A549 (cell line): ENCODE measurements around the gene OPCML. TPM values are rescaled to one million over a fixed set of nuclear protein-coding genes. Genes with fewer than 3 reads are reported as not detected.

Experiments
- ATAC-seq, 2 experiments: fragments of 200-7000 bp in 1 of 2; fragments of >200 bp in 1 of 2; cut with Nextera tagmentation in 1 of 2; cut with Tn5 transposase in 1 of 2; 3 replicates each; pipeline versions ENCODE4 v1.8.0 to v1.9.1; 2018 to 2020; ENCODE audit warnings: mild to moderate bottlenecking in 1 of 2, moderate library complexity in 1 of 2
- CTCF ChIA-PET: fragments of 300-600 bp; sonication (Branson Sonifier 250); formaldehyde crosslinking; extraction: SDS; loops from one replicate; lab custom pipeline; 2021; ENCODE audit warnings: antibody characterized with exemption, inconsistent platforms; lab: Yijun Ruan, JAX
- POLR2A ChIA-PET: fragments of 350-600 bp; formaldehyde crosslinking; extraction: SDS; loops from one replicate; lab custom pipeline; 2021; ENCODE audit warnings: antibody characterized with exemption, inconsistent platforms; lab: Yijun Ruan, JAX
- DNase-seq, 2 experiments: peaks; one replicate each; pipeline versions ENCODE4 v3.0.0 to v3.0.0-alpha.2; 2011 to 2016; ENCODE audit warnings: low read depth in 1 of 2, low spot score in 1 of 2
- FAIRE-seq: peaks from 2 replicates; lab custom pipeline; 2011; peaks lifted over from hg19 to GRCh38; lab: Jason Lieb, UNC
- H3K27ac ChIP-seq, 2 experiments: fragments of >200 bp; sonication (Bioruptor Twin); formaldehyde crosslinking; 3 replicates each; pipeline ENCODE4 v1.5.1; 2016 to 2017
- H3K4me1 ChIP-seq: fragments of >200 bp; sonication (Bioruptor Twin); formaldehyde crosslinking; 3 replicates; pipeline ENCODE4 v1.6.1; 2016
- H3K4me2 ChIP-seq: fragments of >200 bp; sonication (Bioruptor Twin); formaldehyde crosslinking; 3 replicates; pipeline ENCODE4 v1.6.1; 2016
- H3K4me3 ChIP-seq: fragments of >200 bp; sonication (Bioruptor Twin); formaldehyde crosslinking; 3 replicates; pipeline ENCODE4 v1.5.1; 2016
- H3K9me3 ChIP-seq: fragments of >200 bp; sonication (Bioruptor Twin); formaldehyde crosslinking; 3 replicates; pipeline ENCODE4 v1.6.1; 2016
- CBX8 ChIP-seq: fragments of 200-600 bp; sonication (generic); IDR thresholded peaks from 2 replicates; pipeline ENCODE4 v1.6.1; 2016
- EHMT2 ChIP-seq: fragments of 200-600 bp; sonication (generic); IDR thresholded peaks from 2 replicates; pipeline ENCODE4 v1.6.1; 2016; ENCODE audit warnings: antibody characterized with exemption, low read depth, mild to moderate bottlenecking, moderate library complexity
- EP300 ChIP-seq, 2 experiments: fragments of >200 bp; sonication (Bioruptor Twin); formaldehyde crosslinking; IDR thresholded peaks; 2 replicates in 1 of 2; 3 replicates in 1 of 2; pipeline ENCODE4 v1.6.1; 2016 to 2017
- ESRRA ChIP-seq: fragments of 150-350 bp; IDR thresholded peaks from 2 replicates; pipeline ENCODE4 v1.6.1; 2014; ENCODE audit warnings: mild to moderate bottlenecking, low read length, borderline replicate concordance
- FOSB ChIP-seq: fragments of 250-450 bp; sonication (Bioruptor Pico); IDR thresholded peaks from 2 replicates; pipeline ENCODE4 v1.5.0; 2020; ENCODE audit warnings: mild to moderate bottlenecking, moderate library complexity
- HDAC2 ChIP-seq: fragments of 200-600 bp; sonication (generic); IDR thresholded peaks from 2 replicates; pipeline ENCODE4 v1.6.1; 2016
- HEYL ChIP-seq: fragments of 250-450 bp; sonication (Bioruptor Pico); IDR thresholded peaks from 2 replicates; pipeline ENCODE4 v1.8.0; 2021; ENCODE audit warnings: mild to moderate bottlenecking, moderate library complexity
- HOXA7 ChIP-seq: fragments of 250-450 bp; sonication (Bioruptor Pico); IDR thresholded peaks from 2 replicates; pipeline ENCODE4 v1.5.0; 2020; ENCODE audit warnings: mild to moderate bottlenecking, moderate library complexity
- HOXB13 ChIP-seq: fragments of 250-450 bp; sonication (Bioruptor Pico); IDR thresholded peaks from 2 replicates; pipeline ENCODE4 v1.5.0; 2020; ENCODE audit warnings: low read depth, mild to moderate bottlenecking, moderate library complexity
- HOXB5 ChIP-seq: fragments of 250-450 bp; sonication (Bioruptor Pico); IDR thresholded peaks from 2 replicates; pipeline ENCODE4 v1.5.0; 2020; ENCODE audit warnings: mild to moderate bottlenecking, moderate library complexity
- JUNB ChIP-seq: fragments of >200 bp; sonication (Bioruptor Twin); formaldehyde crosslinking; IDR thresholded peaks from 2 replicates; pipeline ENCODE4 v1.6.1; 2016
- NPAS2 ChIP-seq: fragments of 250-450 bp; sonication (Bioruptor Pico); IDR thresholded peaks from 2 replicates; pipeline ENCODE4 v1.8.0; 2022; ENCODE audit warnings: mild to moderate bottlenecking, moderate library complexity, borderline replicate concordance
- PHF8 ChIP-seq: fragments of 200-600 bp; sonication (generic); IDR thresholded peaks from 2 replicates; pipeline ENCODE4 v1.6.1; 2016; ENCODE audit warnings: low read depth, mild to moderate bottlenecking, antibody characterized with exemption, moderate library complexity, borderline replicate concordance
- POLR2AphosphoS2 ChIP-seq: conservative IDR thresholded peaks from 2 replicates; pipeline ENCODE4 v1.6.1; 2012; ENCODE audit warnings: low read length, improper control_type of control experiment, inconsistent platforms
- RARB ChIP-seq: fragments of 250-450 bp; sonication (Bioruptor Pico); IDR thresholded peaks from 2 replicates; pipeline ENCODE4 v1.8.0; 2021; ENCODE audit warnings: mild to moderate bottlenecking, moderate library complexity
- SMC3 ChIP-seq: fragments of >200 bp; sonication (Bioruptor Twin); formaldehyde crosslinking; IDR thresholded peaks from 3 replicates; pipeline ENCODE4 v1.6.1; 2018; ENCODE audit warnings: inconsistent platforms
- TFCP2L1 ChIP-seq: fragments of 250-450 bp; sonication (Bioruptor Pico); IDR thresholded peaks from 2 replicates; pipeline ENCODE4 v1.5.0; 2021; ENCODE audit warnings: mild to moderate bottlenecking
- TP53 ChIP-seq: fragments of 250-450 bp; sonication (Bioruptor Pico); IDR thresholded peaks from 2 replicates; pipeline ENCODE4 v1.5.0; 2021; ENCODE audit warnings: mild to moderate bottlenecking, moderate library complexity
- ZC3H11A ChIP-seq: fragments of 450-650 bp; IDR thresholded peaks from 2 replicates; pipeline ENCODE4 v1.6.1; 2014; ENCODE audit warnings: antibody characterized with exemption, mild to moderate bottlenecking
- ZSCAN20 ChIP-seq: fragments of 250-450 bp; sonication (Bioruptor Pico); IDR thresholded peaks from 2 replicates; pipeline ENCODE4 v1.8.0; 2022; ENCODE audit warnings: mild to moderate bottlenecking, moderate library complexity
- WGBS: methylation state at CpG from one replicate; pipeline ENCODE4 v1.1.6; 2017; ENCODE audit errors: missing lambda C conversion rate; 5-methylcytosine and 5-hydroxymethylcytosine counted together
- polyA plus RNA-seq, 4 experiments: library from polyadenylated mRNA; depleted of rRNA in 3 of 4; stranded (reverse); fragments of >200 nt; fragmentation: RNase III in 1 of 4; extraction: RNeasy Plus Mini Kit Qiagen cat#74134 plus additional on column Dnase treatment in 1 of 4; gene quantifications; 2 replicates in 3 of 4; 3 replicates in 1 of 4; pipeline ENCODE4 v1.2.3, GENCODE V29; 2011 to 2017
- TF ChIP-seq, protein P1 (sequence below): fragments of 150-350 bp; IDR thresholded peaks from 2 replicates; pipeline ENCODE4 v1.6.1; 2014; ENCODE audit warnings: low read depth, mild to moderate bottlenecking, low read length
- TF ChIP-seq, protein P2 (sequence below): fragments of 450-650 bp; IDR thresholded peaks from 2 replicates; pipeline ENCODE4 v1.6.1; 2014; ENCODE audit warnings: antibody characterized with exemption
- TF ChIP-seq, protein P3 (sequence below): fragments of 200-600 bp; sonication (generic); IDR thresholded peaks from 2 replicates; pipeline ENCODE4 v1.6.1; 2016; ENCODE audit warnings: antibody characterized with exemption, mild to moderate bottlenecking, moderate library complexity

The OPCML gene
- polyA plus RNA-seq, 2 of the 4 experiments (the other 2 are of a cell fraction) = not detected

DNA sequence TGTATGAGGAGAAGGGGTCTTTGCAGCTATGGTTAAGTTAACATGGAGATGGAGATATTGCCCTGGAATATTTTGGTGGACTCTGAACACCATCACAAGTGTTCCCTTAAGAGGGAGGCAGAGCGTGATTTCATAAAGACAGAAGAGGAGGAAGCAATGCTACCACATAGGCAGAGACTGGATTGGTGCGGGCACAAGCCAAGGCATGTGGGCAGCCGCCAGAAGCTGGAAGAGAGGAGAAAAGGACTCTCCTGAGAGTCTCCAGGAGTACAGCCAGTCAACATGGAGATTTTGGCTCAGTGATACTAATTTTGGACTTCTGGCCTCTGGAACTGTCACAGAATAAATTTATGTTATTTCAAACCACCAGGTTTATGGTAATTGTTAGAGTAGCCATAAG, 231.6 kb downstream of the OPCML start:
- Histone ChIP-seq H3K4me2 (no peak overlapping the region), H3K4me3 (no peak overlapping the region), H3K27ac (no peak overlapping the region), H3K9me3 (no peaks in the 10 kb centered on the region), H3K4me1 (no peaks in the 10 kb centered on the region)
- ATAC-seq (no peak), DNase-seq (no peak), FAIRE-seq (no peak)
- 0% methylated on average over 3 of the region's 3 CpGs for WGBS
- ChIA-PET POLR2A (no interaction called here), CTCF (no interaction called here)
- TF ChIP-seq SMC3 (no peak), ESRRA (no peak), HDAC2 (no peak), EP300 (IDR thresholded peaks at IDR 0.05) (no peak), PHF8 (no peak), RARB (CRISPR knock-in tag) (no peak), EHMT2 (no peak), TFCP2L1 (no peak), HEYL (CRISPR knock-in tag) (no peak), CBX8 (no peak), HOXA7 (CRISPR knock-in tag) (no peak), HOXB5 (no peak), NPAS2 (CRISPR knock-in tag) (no peak), ZC3H11A (no peak), JUNB (no peak), POLR2AphosphoS2 (no peak), ZSCAN20 (no peak), TP53 (CRISPR knock-in tag) (no peak)
- TF ChIP-seq, protein P1, sequence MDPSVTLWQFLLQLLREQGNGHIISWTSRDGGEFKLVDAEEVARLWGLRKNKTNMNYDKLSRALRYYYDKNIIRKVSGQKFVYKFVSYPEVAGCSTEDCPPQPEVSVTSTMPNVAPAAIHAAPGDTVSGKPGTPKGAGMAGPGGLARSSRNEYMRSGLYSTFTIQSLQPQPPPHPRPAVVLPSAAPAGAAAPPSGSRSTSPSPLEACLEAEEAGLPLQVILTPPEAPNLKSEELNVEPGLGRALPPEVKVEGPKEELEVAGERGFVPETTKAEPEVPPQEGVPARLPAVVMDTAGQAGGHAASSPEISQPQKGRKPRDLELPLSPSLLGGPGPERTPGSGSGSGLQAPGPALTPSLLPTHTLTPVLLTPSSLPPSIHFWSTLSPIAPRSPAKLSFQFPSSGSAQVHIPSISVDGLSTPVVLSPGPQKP = no peak

DNA sequence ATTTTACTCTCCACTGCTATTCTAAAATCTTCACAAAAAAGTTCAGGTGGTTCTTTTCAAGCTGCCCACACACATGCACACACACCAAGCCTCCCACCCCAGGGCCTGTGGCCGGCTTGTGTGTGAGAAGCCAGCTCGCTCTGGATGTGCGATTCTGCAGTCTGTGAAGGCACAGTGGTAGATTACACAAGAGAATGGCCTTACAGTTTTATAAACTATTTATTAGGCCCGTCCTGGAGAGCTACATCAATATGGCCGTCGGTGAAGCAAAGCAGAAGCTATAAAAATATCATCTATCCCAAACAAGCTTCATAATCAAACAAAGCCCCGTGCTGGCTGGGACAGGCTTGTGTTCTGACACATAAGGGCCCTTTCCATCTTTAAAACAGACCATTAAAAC, 240.5 kb downstream of the OPCML start:
- ChIA-PET POLR2A (no interaction called here), CTCF (no interaction called here)
- Histone ChIP-seq H3K4me2 (no peak overlapping the region), H3K9me3 (no peaks in the 10 kb centered on the region), H3K4me1 (no peaks in the 10 kb centered on the region), H3K27ac (no peak overlapping the region), H3K4me3 (no peak overlapping the region)
- FAIRE-seq (no peak), ATAC-seq (no peak), DNase-seq (no peak)
- TF ChIP-seq FOSB (no peak), PHF8 (no peak), TP53 (CRISPR knock-in tag) (no peak), HOXB5 (no peak), HDAC2 (no peak), HOXB13 (CRISPR knock-in tag) (no peak), TFCP2L1 (no peak), ESRRA (no peak)
- TF ChIP-seq, protein P2, sequence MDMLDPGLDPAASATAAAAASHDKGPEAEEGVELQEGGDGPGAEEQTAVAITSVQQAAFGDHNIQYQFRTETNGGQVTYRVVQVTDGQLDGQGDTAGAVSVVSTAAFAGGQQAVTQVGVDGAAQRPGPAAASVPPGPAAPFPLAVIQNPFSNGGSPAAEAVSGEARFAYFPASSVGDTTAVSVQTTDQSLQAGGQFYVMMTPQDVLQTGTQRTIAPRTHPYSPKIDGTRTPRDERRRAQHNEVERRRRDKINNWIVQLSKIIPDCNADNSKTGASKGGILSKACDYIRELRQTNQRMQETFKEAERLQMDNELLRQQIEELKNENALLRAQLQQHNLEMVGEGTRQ = no peak
- TF ChIP-seq, protein P3, sequence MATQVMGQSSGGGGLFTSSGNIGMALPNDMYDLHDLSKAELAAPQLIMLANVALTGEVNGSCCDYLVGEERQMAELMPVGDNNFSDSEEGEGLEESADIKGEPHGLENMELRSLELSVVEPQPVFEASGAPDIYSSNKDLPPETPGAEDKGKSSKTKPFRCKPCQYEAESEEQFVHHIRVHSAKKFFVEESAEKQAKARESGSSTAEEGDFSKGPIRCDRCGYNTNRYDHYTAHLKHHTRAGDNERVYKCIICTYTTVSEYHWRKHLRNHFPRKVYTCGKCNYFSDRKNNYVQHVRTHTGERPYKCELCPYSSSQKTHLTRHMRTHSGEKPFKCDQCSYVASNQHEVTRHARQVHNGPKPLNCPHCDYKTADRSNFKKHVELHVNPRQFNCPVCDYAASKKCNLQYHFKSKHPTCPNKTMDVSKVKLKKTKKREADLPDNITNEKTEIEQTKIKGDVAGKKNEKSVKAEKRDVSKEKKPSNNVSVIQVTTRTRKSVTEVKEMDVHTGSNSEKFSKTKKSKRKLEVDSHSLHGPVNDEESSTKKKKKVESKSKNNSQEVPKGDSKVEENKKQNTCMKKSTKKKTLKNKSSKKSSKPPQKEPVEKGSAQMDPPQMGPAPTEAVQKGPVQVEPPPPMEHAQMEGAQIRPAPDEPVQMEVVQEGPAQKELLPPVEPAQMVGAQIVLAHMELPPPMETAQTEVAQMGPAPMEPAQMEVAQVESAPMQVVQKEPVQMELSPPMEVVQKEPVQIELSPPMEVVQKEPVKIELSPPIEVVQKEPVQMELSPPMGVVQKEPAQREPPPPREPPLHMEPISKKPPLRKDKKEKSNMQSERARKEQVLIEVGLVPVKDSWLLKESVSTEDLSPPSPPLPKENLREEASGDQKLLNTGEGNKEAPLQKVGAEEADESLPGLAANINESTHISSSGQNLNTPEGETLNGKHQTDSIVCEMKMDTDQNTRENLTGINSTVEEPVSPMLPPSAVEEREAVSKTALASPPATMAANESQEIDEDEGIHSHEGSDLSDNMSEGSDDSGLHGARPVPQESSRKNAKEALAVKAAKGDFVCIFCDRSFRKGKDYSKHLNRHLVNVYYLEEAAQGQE = no peak
- 2% methylated on average over 7 of the region's 7 CpGs for WGBS
